NOMO-1 (cell line): ENCODE measurements around the gene ANKRD49.
"Not testable (repeated sequence)": the region's sequence is repeated elsewhere in the genome, so short reads cannot be mapped to it uniquely, and the experiment has no call there.

Experiments used
- DNase-seq, 2 experiments: peaks; one replicate each; lab custom pipeline; 2025; ENCODE audit not compliant: unreplicated experiment in 2 of 2; lab: John Stamatoyannopoulos, UW

ANKRD49 gene

DNA sequence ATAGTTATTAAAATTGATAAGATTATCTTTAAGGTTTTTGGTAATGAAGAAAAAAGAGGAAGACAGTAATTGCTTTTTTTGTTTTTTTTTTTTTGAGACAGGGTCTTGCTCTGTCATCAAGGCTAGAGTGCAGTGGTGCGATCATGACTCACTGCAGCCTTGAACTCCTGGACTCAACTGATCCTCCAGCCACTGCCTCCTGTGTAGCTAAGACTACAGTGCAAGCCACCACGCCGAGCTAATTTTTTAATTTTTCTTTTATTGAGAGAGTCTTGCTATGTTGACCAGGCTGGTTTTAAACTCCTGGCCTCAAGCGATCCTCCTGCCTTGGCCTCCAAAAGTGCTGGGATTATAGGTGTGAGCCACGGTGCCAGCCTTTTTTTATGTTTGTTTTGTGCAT is 12.7 kb downstream of the ANKRD49 start:
- not testable (repeated sequence) for DNase-seq

DNA sequence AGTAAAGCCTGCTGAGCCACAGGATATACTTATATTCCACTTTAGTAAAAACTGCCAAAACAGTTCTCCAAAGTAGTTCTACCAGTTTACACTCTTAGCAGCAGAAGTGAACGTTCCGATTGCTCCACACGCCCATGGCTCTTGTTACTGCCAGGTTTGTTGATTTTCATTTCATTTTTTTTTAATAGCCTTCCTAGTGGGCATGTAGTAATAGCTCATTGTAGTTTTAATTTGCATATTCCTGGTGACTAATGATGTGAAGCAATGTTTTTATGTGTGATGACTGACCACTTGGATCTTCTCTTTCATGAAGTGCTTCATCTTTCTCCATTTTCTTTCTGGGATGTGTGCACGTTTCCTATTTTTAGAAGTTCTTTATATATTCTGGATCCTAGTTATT is 13.7 kb downstream of the ANKRD49 start:
- DNase-seq: peak; percentile 59 to 90

DNA sequence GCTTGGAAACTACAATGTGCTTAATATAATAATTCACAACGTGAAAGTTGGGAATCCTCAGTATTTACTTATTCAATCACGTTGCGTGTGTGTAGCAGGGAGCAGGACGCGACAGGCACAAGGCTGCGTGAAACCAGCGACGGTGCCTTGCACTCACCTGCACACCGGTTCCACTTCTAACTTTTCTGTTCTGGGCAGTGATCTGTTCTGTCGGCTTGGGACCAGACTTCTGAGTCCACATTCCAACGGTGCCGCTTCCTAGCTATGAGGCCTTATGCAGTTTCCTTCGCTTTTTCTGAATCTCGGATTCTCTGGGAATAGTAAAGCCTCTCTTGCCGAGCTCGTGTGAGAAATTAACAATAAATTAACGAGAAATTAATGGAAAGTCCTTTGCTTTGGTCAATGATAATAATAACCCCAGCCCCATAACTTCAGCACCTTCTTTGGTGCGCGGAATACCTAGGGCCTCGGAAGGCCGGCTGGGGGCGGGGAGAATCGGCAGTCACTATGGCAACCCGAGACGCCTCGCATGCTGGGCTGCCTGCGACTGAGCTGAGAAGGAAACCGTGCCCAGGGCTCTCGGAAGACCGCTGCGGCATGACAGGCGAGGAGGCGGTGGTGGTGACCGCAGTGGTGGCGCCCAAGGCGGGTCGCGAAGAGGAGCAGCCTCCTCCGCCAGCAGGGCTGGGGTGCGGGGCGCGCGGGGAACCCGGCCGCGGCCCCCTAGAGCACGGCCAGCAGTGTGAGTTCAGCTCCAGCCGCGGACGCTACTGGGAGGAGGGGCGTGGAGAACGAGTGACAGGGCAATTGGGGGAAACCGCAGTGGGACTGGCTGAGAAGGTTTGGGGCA is 18.4 kb downstream of the ANKRD49 start, which contains the start of gene C11orf97:
TSS of gene C11orf97 (plus strand) at position 530 of the 850 bp plus-strand sequence. CDS start at position 598, 68 bp downstream.
- peak in 1 of 2 experiments; percentile 30 for DNase-seq

DNA sequence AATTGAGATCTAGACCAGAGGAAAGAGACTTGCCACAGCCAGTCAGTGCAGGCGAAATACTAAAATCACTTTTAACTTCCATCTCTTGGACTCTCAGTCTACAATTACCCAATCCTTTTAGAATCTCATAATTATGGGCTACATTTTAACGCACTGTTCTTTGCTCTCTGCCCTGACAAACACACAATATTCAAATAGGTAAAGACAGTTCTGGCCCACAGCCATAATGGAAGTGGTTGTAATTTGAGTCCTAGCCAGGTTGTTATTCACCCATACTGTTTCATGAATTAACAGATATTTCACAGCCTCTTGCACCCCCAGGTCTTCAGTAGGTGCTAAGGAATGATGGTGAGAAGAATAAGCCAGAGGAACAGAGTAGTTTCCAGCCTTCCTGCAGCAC is 19.3 kb downstream of the ANKRD49 start:
- DNase-seq: peak; percentile 42 to 43

DNA sequence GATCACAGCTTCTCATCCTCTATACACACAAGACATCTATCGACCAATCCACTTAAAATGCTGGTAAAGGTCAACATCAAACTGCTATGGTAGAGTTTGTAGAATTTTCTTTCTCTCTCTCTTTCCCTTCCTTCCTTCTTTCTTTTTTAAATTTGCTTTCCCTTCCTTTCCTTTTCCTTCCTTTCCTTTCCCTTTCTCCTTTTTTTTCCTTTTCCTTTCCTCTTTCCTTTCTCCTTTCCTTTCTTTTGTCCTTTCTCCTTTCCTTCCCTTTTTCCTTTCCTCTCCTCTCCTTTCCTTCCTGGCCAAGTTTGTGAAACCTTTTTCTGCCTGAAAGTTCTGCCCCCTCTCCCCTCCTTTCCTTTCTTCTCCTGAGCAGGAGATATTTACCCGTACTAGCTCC is 21.6 kb downstream of the ANKRD49 start:
- no peak for DNase-seq

DNA sequence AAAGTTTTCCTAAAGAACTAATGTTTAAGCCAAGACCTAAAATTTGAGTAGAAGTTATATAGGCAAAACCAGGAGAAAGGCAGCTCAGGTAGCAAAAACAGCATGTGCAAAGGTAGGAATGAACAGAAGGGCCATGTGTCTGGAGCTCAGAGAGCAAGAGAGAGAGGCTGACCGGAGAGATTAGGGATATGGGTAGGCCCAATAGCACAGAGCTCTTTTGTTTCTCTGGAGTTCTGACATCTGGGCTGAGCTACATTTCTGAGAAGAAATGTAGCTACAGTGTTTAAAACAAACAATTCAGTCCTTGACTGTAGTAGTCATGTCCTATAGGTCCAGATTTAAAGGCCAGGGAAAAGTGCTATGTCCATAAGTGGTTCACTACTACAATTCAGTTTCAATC is 22.9 kb downstream of the ANKRD49 start:
- no peak for DNase-seq

DNA sequence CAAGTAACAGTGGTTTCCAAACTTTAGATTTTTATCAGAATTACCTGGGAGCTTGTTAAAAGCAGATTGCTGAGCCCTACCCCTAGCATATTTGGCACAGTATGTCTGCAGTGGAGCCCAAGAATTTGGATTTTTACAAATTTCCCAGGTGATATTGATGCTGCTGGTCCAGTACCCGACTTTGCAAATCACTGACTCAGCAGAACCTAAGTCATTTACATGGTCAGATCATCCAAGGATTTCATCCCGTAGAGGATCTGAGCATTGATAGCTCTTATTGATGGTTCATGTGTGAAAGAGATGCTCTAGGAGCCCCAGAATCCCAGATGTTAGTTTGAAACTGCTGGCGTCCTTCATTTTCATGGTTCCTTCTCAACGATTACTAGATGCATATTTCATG is 24.5 kb downstream of the ANKRD49 start:
- no peak for DNase-seq

DNA sequence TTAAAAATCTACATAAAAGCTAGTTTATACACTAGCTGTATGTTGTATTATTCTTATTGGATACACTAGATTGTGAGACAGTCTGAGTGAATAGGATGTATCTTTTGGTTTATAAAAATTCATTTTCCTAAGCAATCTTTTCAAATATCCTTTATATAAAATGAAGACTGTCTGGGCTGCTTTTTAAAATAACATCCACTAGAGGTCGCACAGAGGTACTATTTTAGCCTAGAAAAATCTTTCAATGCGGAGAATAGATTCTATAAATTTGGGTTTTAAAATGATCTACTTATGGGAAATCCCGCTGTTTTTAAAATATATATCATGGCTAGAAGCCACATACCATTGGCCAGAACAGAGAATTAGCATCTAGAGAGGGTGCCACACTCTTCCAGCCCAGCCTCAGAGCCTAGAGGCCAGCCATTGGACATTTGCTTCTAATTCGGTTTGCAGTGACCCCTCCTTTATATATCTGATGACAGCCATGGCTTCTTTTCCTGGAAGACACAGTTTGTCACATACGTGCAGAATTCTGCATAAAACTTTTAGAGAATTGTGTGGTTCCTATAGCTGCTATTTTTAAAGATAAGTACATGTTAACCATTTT is 25.8 kb downstream of the ANKRD49 start:
- peak; percentile 27 to 57 for DNase-seq

DNA sequence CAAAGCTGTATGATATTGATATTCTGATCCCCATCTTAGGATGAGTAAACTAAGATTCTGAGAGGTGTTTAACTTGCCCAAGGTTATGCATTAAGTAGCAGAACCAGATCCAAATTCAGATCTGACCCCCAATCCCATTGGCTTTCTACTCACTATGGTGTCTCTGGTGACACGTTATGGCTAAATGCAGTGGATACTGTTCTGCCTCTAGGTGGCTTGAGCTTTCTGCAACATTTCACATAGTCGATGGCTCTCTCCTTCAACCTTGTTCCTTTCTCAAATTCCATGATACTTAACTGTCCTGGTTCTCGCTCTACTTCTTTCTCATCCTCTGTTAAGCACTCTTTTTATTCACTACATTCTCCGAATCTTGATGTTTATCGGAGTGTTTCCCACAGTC is 27.9 kb downstream of the ANKRD49 start:
- peak in 1 of 2 experiments; percentile 40 for DNase-seq

DNA sequence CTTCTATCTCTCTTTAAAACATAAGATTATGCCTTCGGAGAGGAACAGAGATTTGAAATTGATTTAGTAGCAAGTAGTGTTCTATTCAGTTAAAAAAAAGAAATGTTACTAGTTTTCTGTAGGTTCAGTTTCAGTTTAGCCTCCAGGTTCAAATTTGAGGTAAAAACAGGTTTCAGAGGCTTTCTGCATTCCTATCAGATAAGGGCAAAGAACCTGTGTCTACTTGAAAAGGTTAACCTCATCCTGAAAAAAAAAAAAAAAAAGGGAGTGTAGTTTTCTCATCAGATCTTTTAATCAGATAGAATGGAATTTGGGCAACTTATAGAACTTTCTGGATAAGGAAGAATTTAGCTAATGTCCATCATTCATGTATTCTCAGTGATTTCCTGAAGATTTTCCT is 30.6 kb downstream of the ANKRD49 start:
- DNase-seq: no peak

DNA sequence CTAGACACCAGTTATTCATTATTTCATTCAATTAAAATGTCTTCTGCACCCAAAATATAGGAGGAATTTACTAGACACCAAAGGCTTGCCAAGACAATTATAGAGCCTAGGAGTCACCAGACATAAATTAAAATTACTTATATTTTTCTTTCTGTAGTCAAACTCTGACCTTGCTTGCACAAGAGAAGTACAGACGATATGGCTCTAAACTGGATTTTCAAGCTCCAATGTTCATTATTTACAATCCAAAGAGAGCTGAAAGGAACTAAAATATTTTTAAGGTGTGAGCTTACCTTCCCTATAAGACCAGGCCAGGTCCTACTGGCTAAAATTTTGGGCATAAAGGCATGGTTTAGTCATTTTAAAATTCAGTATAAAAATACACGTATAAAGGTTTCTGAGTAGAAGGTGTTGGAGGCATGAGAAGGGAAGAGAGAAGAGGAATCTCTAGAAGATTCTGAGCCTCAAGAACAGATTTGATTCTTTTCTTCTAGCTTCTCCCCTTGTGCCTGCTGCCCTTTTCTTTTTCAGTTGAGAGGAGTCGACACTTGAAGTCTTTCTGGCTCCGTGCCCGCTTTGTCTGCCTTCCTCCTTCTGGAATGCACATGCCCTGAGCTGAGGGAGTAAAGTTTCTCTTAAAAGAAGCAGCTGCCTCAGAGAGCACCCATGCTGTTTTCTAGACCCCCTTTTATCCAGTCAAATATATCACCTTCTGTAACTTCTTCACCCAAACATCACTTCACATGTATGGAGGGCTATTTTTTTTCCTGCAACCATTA is 32.0 kb downstream of the ANKRD49 start:
- DNase-seq: peak in 1 of 2 experiments; percentile 10

DNA sequence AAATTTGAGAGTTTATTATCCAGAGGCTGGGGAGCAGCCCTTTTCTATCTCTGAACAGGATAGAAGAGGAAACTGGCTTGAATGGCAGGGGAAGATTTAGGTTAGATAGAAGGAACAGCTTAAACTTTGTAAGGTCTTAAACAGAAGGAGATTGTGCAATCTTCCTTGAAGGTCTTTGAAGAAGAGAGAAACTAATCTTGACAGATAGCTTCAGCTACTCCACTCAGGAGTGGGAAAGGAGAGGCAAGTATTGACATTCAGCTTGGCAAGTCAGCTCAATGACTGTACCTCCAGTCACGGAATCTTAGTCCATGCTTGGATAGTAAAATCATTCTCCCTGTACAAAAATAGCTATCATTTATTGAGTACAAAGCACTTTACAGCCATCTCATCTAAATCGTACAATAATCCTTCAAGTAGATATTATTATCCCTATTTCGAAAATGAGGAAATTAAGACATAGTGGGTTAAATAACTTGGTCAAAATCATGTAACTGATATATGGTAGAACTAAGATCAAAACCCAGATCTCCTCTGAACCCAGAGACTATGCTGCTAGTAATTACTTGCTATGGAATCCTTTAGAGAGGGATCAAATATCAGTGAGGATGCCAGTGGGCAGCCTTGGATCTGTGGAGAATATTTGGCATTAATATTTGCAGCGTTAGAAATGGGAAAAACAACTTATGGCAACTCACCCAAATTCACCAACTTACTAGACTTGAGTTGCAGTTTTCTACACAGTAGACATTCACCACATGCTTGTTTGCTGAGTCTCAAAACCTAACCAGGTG is 33.1 kb downstream of the ANKRD49 start:
- peak in 1 of 2 experiments; percentile 67 for DNase-seq

DNA sequence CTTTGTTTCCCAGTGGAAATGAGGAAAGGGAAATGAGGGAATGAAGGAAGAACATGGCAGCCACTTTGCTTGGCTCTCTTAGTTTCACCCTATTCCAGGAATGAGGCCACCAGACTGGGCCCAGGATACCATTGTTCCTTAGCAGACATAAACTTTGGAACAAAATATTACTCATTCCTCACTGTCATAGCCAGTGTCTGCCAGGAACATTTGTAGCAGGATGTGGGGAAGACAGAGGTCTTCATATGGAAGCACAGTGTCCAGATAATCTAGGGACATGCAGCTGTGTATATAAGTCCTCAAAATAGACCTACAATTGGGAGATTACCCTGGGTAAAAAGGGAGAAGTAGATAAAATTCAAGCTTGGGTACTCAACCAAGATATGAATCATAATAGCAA is 34.8 kb downstream of the ANKRD49 start:
- no peak for DNase-seq

DNA sequence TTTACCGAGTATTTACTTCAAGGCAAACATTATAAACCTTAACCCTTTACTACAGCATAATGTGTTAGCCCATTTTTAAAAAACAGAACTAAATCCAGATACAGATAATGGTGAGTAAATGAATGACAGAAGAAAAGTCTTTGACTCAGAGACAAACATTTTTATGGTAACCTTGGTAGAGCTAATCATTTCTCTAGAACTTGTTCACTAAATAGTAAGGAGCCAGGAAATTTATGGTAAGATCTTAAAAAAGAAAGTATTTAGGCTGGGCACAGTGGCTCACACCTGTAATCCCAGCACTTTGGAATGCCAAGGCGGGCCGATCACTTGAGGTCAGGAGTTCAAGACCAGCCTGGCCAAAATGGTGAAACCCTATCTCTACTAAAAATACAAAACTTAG is 38.4 kb downstream of the ANKRD49 start:
- DNase-seq: no peak

DNA sequence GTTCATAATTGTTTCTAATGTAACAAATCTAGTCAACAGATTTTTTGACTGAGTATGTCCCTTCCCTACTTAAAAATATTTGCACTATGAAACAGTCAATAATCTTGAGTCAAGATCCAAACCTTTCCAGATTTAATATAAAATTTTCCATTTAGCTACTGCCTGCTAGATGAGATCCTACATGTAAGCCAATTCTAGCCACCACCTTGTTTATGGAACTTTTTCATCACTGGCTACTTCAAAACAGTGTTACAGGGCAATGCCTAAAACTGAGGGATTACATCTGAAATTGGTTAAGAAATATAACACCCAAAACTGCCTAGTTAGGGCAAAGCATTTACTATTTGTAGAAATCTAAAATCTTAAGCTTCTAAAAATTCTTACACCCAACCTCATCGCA is 39.4 kb downstream of the ANKRD49 start:
- no peak for DNase-seq

DNA sequence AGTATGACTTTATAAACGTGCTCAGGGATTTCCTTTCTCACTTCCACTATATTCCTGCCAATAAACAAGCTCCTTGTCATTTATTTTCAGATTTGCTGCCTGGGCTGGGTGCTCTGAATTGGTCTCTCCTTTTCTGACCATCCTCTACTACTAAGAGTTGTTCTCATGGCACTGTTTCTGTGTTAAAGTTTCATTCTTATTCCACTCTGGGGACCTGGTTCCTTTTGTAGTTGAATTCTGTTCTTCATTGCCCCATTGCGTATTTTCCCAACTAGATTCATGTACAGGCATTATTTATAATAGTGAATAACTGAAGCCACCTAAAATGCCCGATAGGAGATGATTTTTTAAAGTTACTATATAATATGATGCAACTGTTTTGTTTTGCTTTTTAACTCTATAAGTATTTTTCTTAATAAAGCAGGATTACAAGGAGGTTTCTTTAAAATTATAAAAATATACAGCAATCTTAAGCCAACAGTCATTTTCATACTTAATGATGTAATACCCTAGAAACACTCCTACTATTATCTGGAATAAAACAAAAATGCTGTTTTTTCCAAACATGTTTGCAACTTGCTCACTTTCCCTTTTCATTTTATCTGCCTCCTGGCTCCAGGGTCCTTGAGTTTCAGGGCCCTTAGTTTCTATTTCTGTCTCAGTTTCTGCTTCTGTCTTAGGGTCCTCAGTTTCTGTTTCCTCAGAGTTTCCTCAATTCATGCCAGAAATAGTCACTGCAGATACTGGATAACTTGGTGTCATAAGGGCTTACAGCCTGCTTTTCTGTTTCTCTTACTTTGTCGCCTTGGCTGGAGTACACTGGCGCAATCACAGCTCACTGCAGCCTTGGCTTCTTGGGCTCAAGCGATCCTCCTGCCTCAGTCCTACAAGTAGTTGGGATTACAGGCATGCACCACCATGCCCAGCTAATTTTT is 40.2 kb downstream of the ANKRD49 start:
- peak; percentile 76 for DNase-seq

DNA sequence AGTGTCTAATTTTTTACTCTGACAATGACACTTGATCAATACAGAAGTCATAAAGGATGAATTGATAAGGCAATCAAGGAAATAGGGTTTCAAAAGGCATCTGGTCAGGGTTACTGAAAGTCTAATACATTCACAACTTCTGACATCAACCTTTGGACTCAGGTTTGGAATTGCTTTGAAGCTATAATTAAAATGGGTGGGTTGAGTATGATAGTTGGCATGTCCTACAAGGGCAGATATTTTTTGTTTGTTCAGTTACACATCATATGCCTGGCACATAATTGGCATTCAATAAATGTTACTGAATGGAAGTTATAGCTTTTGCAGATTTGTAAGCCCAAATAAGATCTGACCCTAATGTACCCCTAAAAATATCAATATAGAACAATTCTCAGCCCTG is 42.6 kb downstream of the ANKRD49 start:
- DNase-seq: no peak

DNA sequence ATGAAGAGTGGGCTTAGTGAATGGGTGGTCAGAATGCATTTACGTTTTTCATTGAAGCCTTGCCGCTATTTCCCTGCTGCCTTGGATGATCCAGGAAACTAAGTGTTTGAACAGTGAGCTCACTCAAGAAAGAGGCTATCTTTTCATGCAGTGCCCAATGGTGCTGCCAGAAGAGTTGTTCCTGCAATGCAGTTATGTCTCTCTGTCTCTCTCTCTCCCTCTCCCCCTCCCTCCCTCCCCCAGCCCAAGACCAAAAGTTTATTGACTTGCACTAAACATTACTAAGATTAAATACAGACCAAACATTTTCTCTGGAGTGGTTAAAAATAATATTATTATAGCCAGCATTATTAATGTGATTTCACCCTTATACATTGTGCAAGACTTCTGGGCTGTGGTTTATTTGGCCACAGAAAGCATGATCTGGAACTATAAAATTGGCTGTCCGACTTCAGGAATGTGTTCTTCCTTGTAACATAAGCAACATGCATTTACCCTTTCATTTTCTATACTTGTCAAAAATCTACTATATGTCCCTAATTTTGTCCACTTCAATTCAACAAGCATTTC is 43.3 kb downstream of the ANKRD49 start:
- DNase-seq: no peak

DNA sequence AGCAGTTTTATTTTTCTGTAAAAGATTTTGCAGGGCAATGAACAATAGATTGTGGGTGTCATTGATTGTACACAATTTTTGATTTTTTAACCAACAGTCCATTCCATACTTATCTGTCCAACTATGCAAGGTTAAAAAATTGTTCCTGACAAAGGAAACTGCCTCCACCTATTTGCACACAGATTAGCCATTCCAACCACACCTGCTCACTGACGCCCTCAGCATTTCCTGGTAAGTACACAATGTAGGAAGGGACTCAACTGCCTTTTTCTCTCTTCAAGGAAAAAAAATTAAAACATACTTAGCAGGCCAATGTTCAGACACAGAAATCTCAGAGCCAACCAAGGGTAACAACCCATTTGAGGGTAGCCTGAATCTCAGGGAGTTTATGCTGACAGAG is 45.6 kb downstream of the ANKRD49 start:
- no peak for DNase-seq
